HEK293T (cell line): ENCODE measurements around the gene SLC7A6OS.

Experiments
- CTCF ChIA-PET: fragments of 350-600 bp; formaldehyde crosslinking; extraction: SDS; loops from one replicate; lab custom pipeline; 2021; ENCODE audit warnings: antibody characterized with exemption, inconsistent platforms; lab: Yijun Ruan, JAX
- POLR2A ChIA-PET: fragments of 350-600 bp; formaldehyde crosslinking; extraction: SDS; loops from one replicate; lab custom pipeline; 2020; ENCODE audit warnings: antibody characterized with exemption, inconsistent platforms; lab: Yijun Ruan, JAX
- DNase-seq: peaks from one replicate; pipeline ENCODE4 v3.0.0; 2012; ENCODE audit warnings: mixed read lengths; ENCODE audit errors: extremely low spot score
- ARNT ChIP-seq: fragments of 450-650 bp; IDR thresholded peaks from 2 replicates; pipeline ENCODE4 v1.6.1; 2017; ENCODE audit warnings: mild to moderate bottlenecking
- BHLHE40 ChIP-seq: fragments of 450-650 bp; IDR thresholded peaks from 2 replicates; pipeline ENCODE4 v1.6.1; 2016; ENCODE audit warnings: mild to moderate bottlenecking, moderate library complexity, borderline replicate concordance
- CTBP1 ChIP-seq: fragments of 450-650 bp; IDR thresholded peaks from 2 replicates; pipeline ENCODE4 v1.6.1; 2016; ENCODE audit warnings: borderline replicate concordance
- ELF4 ChIP-seq: fragments of 450-650 bp; IDR thresholded peaks from 2 replicates; pipeline ENCODE4 v1.6.1; 2017; ENCODE audit warnings: antibody characterized with exemption
- FOXA1 ChIP-seq: fragments of 450-650 bp; IDR thresholded peaks from 2 replicates; pipeline ENCODE4 v1.6.1; 2016; ENCODE audit warnings: mild to moderate bottlenecking
- FOXK2 ChIP-seq: fragments of 450-650 bp; IDR thresholded peaks from 2 replicates; pipeline ENCODE4 v1.6.1; 2016; ENCODE audit warnings: mild to moderate bottlenecking
- FOXM1 ChIP-seq: fragments of 450-650 bp; IDR thresholded peaks from 2 replicates; pipeline ENCODE4 v1.6.1; 2017; ENCODE audit warnings: mild to moderate bottlenecking, borderline replicate concordance
- HDGF ChIP-seq: fragments of 450-650 bp; IDR thresholded peaks from 2 replicates; pipeline ENCODE4 v1.6.1; 2017; ENCODE audit warnings: antibody characterized with exemption, borderline replicate concordance
- L3MBTL2 ChIP-seq: fragments of 450-650 bp; conservative IDR thresholded peaks from 2 replicates; pipeline ENCODE4 v1.6.1; 2016; ENCODE audit warnings: mild to moderate bottlenecking
- LEF1 ChIP-seq: fragments of 450-650 bp; IDR thresholded peaks from 2 replicates; pipeline ENCODE4 v1.6.1; 2017; ENCODE audit warnings: mild to moderate bottlenecking, borderline replicate concordance
- NFRKB ChIP-seq: fragments of 450-650 bp; IDR thresholded peaks from 2 replicates; pipeline ENCODE4 v1.6.1; 2016; ENCODE audit warnings: mild to moderate bottlenecking, moderate library complexity
- PKNOX1 ChIP-seq: fragments of 450-650 bp; IDR thresholded peaks from 2 replicates; pipeline ENCODE4 v1.6.1; 2016
- SP1 ChIP-seq: fragments of 450-650 bp; IDR thresholded peaks from 2 replicates; pipeline ENCODE4 v1.6.1; 2017
- SUZ12 ChIP-seq: fragments of 450-650 bp; IDR thresholded peaks from 2 replicates; pipeline ENCODE4 v1.6.1; 2016; ENCODE audit warnings: mild to moderate bottlenecking
- TARDBP ChIP-seq: fragments of 450-650 bp; IDR thresholded peaks from 2 replicates; pipeline ENCODE4 v1.6.1; 2016
- ZNF384 ChIP-seq: fragments of 450-650 bp; IDR thresholded peaks from 2 replicates; pipeline ENCODE4 v1.6.1; 2016

Gene SLC7A6OS

GRCh38 chr16:68345351-68345810 is 34.6 kb upstream of the SLC7A6OS start:
- POLR2A ChIA-PET, result no interaction called here
- TF ChIP-seq CTBP1 (no peak), ELF4 (no peak), TARDBP (no peak), PKNOX1 (no peak), ARNT (no peak), FOXM1 (no peak), L3MBTL2 (no peak), FOXK2 (no peak), BHLHE40 (no peak), ZNF384 (no peak), NFRKB (no peak), LEF1 (no peak), SP1 (no peak)
- CTCF ChIA-PET, result no interaction called here

GRCh38 chr16:68344252-68344651 is 33.5 kb upstream of the SLC7A6OS start:
- DNase-seq, result no peak
- CTCF ChIA-PET, result interaction anchor here (0.6 kb wide), 1 partner anchor 340 kb away, joined by 4 read pairs; no protein-coding TSS in a partner anchor
- TF ChIP-seq ELF4, result no peak
- POLR2A ChIA-PET, result no interaction called here

More at GRCh38 chr16:68345351-68345810, 34.6 kb upstream of the SLC7A6OS start:
- DNase-seq, result no peak

GRCh38 chr16:68343137-68343536 is 32.4 kb upstream of the SLC7A6OS start:
- POLR2A ChIA-PET, result no interaction called here
- no peak for DNase-seq
- CTCF ChIA-PET, result no interaction called here
- TF ChIP-seq PKNOX1 (no peak), ZNF384 (no peak), LEF1 (no peak), NFRKB (no peak), SP1 (no peak), BHLHE40 (no peak), FOXM1 (no peak), TARDBP (no peak), ELF4 (no peak), ARNT (no peak), HDGF (no peak), FOXK2 (no peak), SUZ12 (no peak), L3MBTL2 (no peak), FOXA1 (no peak), CTBP1 (no peak)

GRCh38 chr16:68342620-68343019 is 31.9 kb upstream of the SLC7A6OS start:
- no peak for DNase-seq
- ChIA-PET CTCF (no interaction called here), POLR2A (no interaction called here)
- TF ChIP-seq TARDBP (no peak), BHLHE40 (no peak), ZNF384 (no peak)

GRCh38 chr16:68339214-68339613 is 28.5 kb upstream of the SLC7A6OS start:
- no peak for DNase-seq
- CTCF ChIA-PET, result interaction anchor here (1.1 kb wide), 1 partner anchor 78 kb away, joined by 4 read pairs; no protein-coding TSS in a partner anchor
- POLR2A ChIA-PET, result interaction anchor here (0.9 kb wide), 1 partner anchor 75 kb away, joined by 3 read pairs; the partner anchor contains the start of gene SLC7A6
- TF ChIP-seq TARDBP (no peak), CTBP1 (no peak), SUZ12 (no peak), ZNF384 (no peak)

GRCh38 chr16:68338326-68339119 is 27.8 kb upstream of the SLC7A6OS start:
- ChIA-PET POLR2A (interaction anchor here (1.0 kb wide), 1 partner anchor 28 kb away, joined by 4 read pairs; the partner anchor contains the start of genes PRMT7 and SLC7A6OS), CTCF (interaction anchor here (0.5 to 1.1 kb wide), 2 partner anchors 77 to 97 kb away, joined by 4 read pairs; no protein-coding TSS in a partner anchor)
- no peak for TF ChIP-seq ARNT
- no peak for TF ChIP-seq SP1
- TF ChIP-seq ZNF384, result no peak
- no peak for TF ChIP-seq FOXM1
- TF ChIP-seq FOXK2, result no peak
- no peak for TF ChIP-seq SUZ12
- TF ChIP-seq BHLHE40, result no peak
- no peak for TF ChIP-seq HDGF
- TF ChIP-seq L3MBTL2, result no peak
- no peak for TF ChIP-seq LEF1
- no peak for TF ChIP-seq FOXA1
- no peak for DNase-seq

GRCh38 chr16:68335175-68335574 is 24.4 kb upstream of the SLC7A6OS start:
- ChIA-PET POLR2A (interaction anchor here (0.9 kb wide), 1 partner anchor 11 kb away, joined by 3 read pairs; no protein-coding TSS in a partner anchor), CTCF (no interaction called here)
- TF ChIP-seq HDGF, result no peak
- no peak for TF ChIP-seq CTBP1
- no peak for TF ChIP-seq SP1
- no peak for TF ChIP-seq ARNT
- TF ChIP-seq L3MBTL2, result no peak
- TF ChIP-seq SUZ12, result no peak
- no peak for TF ChIP-seq FOXM1
- no peak for TF ChIP-seq PKNOX1
- no peak for TF ChIP-seq NFRKB
- no peak for TF ChIP-seq ELF4
- TF ChIP-seq ZNF384, result no peak
- no peak for TF ChIP-seq BHLHE40
- no peak for TF ChIP-seq TARDBP
- no peak for TF ChIP-seq FOXK2
- TF ChIP-seq LEF1, result no peak
- no peak for TF ChIP-seq FOXA1
- DNase-seq, result no peak
